ENCODE data around the gene RASGRF1.

DNA sequence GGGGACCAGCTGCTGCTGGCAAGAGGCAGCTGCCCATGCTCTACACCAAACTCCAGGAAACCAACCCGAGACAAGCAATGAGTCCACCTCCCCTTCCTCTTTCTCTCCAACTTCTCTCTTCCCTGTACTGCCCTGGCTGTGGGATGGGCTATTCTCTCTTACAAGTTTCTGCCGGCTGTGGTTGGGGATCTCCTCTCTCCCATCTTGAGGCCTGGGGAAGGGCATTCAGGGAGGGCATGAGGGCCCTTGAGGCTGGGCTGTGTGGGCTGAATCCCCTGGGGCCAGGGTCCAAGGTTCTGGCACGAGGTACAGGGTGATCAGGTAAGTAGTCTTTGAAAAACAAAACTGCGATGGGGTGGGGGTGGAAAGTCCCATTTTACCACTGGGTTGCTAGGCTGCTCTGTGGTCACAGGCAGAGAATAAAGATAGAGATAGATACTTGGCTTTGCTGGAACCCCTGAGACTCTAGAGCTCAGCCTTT lies 113.4 kb downstream of the RASGRF1 start:
- TF ChIP-seq, protein P1, sequence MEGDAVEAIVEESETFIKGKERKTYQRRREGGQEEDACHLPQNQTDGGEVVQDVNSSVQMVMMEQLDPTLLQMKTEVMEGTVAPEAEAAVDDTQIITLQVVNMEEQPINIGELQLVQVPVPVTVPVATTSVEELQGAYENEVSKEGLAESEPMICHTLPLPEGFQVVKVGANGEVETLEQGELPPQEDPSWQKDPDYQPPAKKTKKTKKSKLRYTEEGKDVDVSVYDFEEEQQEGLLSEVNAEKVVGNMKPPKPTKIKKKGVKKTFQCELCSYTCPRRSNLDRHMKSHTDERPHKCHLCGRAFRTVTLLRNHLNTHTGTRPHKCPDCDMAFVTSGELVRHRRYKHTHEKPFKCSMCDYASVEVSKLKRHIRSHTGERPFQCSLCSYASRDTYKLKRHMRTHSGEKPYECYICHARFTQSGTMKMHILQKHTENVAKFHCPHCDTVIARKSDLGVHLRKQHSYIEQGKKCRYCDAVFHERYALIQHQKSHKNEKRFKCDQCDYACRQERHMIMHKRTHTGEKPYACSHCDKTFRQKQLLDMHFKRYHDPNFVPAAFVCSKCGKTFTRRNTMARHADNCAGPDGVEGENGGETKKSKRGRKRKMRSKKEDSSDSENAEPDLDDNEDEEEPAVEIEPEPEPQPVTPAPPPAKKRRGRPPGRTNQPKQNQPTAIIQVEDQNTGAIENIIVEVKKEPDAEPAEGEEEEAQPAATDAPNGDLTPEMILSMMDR (IDR thresholded peaks at IDR 0.05) = no peak
- TF ChIP-seq EP300 (IDR thresholded peaks at IDR 0.05) (no peak), POLR2A (IDR thresholded peaks at IDR 0.05) (no peak), POLR2AphosphoS5 (IDR thresholded peaks at IDR 0.05) (no peak)
